K562 (cell line): ENCODE data around the gene SLCO2A1. TPM values are rescaled to one million over a fixed set of nuclear protein-coding genes. Genes with fewer than 3 reads are reported as not detected.

Experiments used
- CHD7 ChIP-seq: fragments of 200-600 bp; sonication (generic); IDR thresholded peaks from one replicate; pipeline ENCODE4 v1.6.1; 2012; ENCODE audit warnings: mild to moderate bottlenecking, low read depth, low read length, inconsistent platforms
- HDAC3 ChIP-seq: fragments of 450-650 bp; IDR thresholded peaks from 2 replicates; pipeline ENCODE4 v1.6.1; 2018; ENCODE audit warnings: borderline replicate concordance, mild to moderate bottlenecking, moderate library complexity; ENCODE audit not compliant: partially characterized antibody
- PBX2 ChIP-seq, 2 experiments: IDR thresholded peaks in 1 of 2; conservative IDR thresholded peaks in 1 of 2; 2 replicates each; pipeline ENCODE4 v1.6.1; 2016; ENCODE audit warnings: low read depth in 2 of 2, mild to moderate bottlenecking in 1 of 2, missing compliant biosample characterization in 1 of 2, missing genetic modification characterization in 1 of 2, moderate library complexity in 1 of 2
- RERE ChIP-seq: sonication (generic); formaldehyde crosslinking; IDR thresholded peaks from 2 replicates; pipeline ENCODE4 v1.8.0; 2023; ENCODE audit warnings: missing genetic modification reagents, mild to moderate bottlenecking, borderline replicate concordance
- polyA plus RNA-seq, 8 experiments: library from polyadenylated mRNA; depleted of rRNA in 4 of 8; stranded (reverse) in 5 of 8; unstranded in 3 of 8; fragments of >200 nt; fragmentation: Nextera tagmentation in 2 of 8; fragmentation: Illumina TruSeq in 1 of 8; extraction: Ambion mirVana in 2 of 8; extraction: Trizol in 1 of 8; gene quantifications; 2 replicates each; pipeline versions ENCODE4 v1.2.1 to v1.2.3, GENCODE V29; 2011 to 2014; ENCODE audit warnings: inconsistent platforms in 1 of 8, missing spikeins in 1 of 8
- total RNA-seq, 7 experiments: library from RNA; depleted of rRNA in 6 of 7; stranded (reverse); fragments of >200 nt in 6 of 7; fragmentation: Illumina TruSeq in 2 of 7; extraction: Trizol in 2 of 7; gene quantifications; 2 replicates each; pipeline versions ENCODE4 v1.2.1 to v1.2.3, GENCODE V29; 2011 to 2021; ENCODE audit warnings: low replicate concordance in 1 of 7

The SLCO2A1 gene
- total and polyA plus RNA-seq, 9 of the 15 experiments (the other 6 are each of a cell fraction or from before 2014, with no cell fraction given) = 0.16 to 1.0 TPM; not detected in 7

GRCh38 chr3:133915685-133916658 lies 113.8 kb downstream of the SLCO2A1 start (continued):
- TF ChIP-seq CHD7 = no peak
- no peak for TF ChIP-seq PBX2 (CRISPR knock-in tag; IDR thresholded peaks at IDR 0.05; ENCODE audit: low read depth)
- TF ChIP-seq PBX2 (tag; conservative IDR thresholded peaks at IDR 0.05; ENCODE audit: low read depth) = peak; percentile 60
- TF ChIP-seq HDAC3 = no peak
- no peak for TF ChIP-seq RERE (CRISPR knock-in tag)
